Measurements from ENCODE around the gene SLC12A7. TPM values are rescaled to one million over a fixed set of nuclear protein-coding genes. Genes with fewer than 3 reads are reported as not detected.

The SLC12A7 gene
- total and polyA plus RNA-seq, 2 of the 13 experiments (the other 11 are each of a cell fraction or from before 2014, with no cell fraction given): 14.0 to 18.5 TPM

- TF ChIP-seq, protein P1, sequence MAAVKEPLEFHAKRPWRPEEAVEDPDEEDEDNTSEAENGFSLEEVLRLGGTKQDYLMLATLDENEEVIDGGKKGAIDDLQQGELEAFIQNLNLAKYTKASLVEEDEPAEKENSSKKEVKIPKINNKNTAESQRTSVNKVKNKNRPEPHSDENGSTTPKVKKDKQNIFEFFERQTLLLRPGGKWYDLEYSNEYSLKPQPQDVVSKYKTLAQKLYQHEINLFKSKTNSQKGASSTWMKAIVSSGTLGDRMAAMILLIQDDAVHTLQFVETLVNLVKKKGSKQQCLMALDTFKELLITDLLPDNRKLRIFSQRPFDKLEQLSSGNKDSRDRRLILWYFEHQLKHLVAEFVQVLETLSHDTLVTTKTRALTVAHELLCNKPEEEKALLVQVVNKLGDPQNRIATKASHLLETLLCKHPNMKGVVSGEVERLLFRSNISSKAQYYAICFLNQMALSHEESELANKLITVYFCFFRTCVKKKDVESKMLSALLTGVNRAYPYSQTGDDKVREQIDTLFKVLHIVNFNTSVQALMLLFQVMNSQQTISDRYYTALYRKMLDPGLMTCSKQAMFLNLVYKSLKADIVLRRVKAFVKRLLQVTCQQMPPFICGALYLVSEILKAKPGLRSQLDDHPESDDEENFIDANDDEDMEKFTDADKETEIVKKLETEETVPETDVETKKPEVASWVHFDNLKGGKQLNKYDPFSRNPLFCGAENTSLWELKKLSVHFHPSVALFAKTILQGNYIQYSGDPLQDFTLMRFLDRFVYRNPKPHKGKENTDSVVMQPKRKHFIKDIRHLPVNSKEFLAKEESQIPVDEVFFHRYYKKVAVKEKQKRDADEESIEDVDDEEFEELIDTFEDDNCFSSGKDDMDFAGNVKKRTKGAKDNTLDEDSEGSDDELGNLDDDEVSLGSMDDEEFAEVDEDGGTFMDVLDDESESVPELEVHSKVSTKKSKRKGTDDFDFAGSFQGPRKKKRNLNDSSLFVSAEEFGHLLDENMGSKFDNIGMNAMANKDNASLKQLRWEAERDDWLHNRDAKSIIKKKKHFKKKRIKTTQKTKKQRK (IDR thresholded peaks at IDR 0.05; ENCODE audit: low read length): no peak
- TF ChIP-seq ZNF142 (CRISPR knock-in tag; IDR thresholded peaks at IDR 0.05): no peak
- TF ChIP-seq EEA1 (CRISPR knock-in tag; IDR thresholded peaks at IDR 0.05; ENCODE audit: borderline replicate concordance): no peak
- no peak for TF ChIP-seq ZNF589 (CRISPR knock-in tag; conservative IDR thresholded peaks at IDR 0.05)
- TF ChIP-seq ZNF549 (CRISPR knock-in tag; IDR thresholded peaks at IDR 0.05): no peak
- TF ChIP-seq ZBTB40 (IDR thresholded peaks at IDR 0.05): no peak
- peak; percentile 17; the same call in 1 of the 2 replicates for TF ChIP-seq ZBTB40 (CRISPR knock-in tag; IDR thresholded peaks at IDR 0.05)
- TF ChIP-seq ZFX (CRISPR knock-in tag; IDR thresholded peaks at IDR 0.05; ENCODE audit: low read depth): 0 out of 2 replicates have a peak, but pooled peaks have one; percentile 5
- TF ChIP-seq PRPF4 (IDR thresholded peaks at IDR 0.05; ENCODE audit: low read depth, low read length, poor library complexity, severe bottlenecking): no peak
Measured at GRCh38 chr5:1139331-1140170, 27.7 kb upstream of the SLC12A7 start (continued).
